SK-N-SH (cell line): ENCODE results near the gene PM20D2.

Experiments used
- GABPA ChIP-seq: IDR thresholded peaks from 2 replicates; pipeline ENCODE4 v1.4.0; 2012; ENCODE audit warnings: low read depth, mild to moderate bottlenecking
- POLR2AphosphoS5 ChIP-seq: IDR thresholded peaks from 2 replicates; pipeline ENCODE4 v1.6.1; 2012; ENCODE audit warnings: low read depth, low read length
- RXRA ChIP-seq: IDR thresholded peaks from 2 replicates; pipeline ENCODE4 v1.4.0; 2012; ENCODE audit warnings: low read depth, mild to moderate bottlenecking, borderline replicate concordance
- TF ChIP-seq, protein P1 (sequence below): IDR thresholded peaks from 2 replicates; pipeline ENCODE4 v1.4.0; 2012; ENCODE audit warnings: low read depth
- TF ChIP-seq, protein P2 (sequence below): fragments of 200-600 bp; sonication (generic); IDR thresholded peaks from 2 replicates; pipeline ENCODE4 v1.6.1; 2017; ENCODE audit warnings: antibody characterized with exemption, mild to moderate bottlenecking, moderate library complexity

DNA sequence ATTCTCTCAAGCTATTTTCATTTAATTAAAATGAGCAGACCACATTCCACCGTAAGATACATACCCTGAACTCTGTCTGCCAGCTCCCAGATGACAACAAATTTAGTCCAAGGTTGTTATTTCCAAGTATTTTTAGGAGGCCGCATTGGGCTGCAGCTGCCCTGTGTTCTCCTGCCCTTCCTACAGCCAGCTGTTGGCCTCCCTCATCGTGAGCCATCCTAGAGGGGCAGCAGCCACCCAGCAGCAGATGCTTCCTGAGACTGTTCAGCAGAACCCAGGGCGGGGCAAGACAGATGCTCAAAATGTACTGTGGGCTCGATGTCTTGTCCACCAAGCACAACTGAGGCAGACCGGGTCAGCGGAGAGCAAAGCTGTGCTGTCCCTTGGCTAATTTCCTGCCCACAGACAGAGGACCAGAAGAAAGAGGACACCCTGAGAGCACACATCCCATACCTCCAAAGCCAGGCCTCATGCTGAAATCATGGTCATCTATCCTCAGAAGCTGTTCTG lies 54.9 kb downstream of the PM20D2 start:
- TF ChIP-seq, protein P1, sequence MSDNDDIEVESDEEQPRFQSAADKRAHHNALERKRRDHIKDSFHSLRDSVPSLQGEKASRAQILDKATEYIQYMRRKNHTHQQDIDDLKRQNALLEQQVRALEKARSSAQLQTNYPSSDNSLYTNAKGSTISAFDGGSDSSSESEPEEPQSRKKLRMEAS: no peak
- TF ChIP-seq, protein P2, sequence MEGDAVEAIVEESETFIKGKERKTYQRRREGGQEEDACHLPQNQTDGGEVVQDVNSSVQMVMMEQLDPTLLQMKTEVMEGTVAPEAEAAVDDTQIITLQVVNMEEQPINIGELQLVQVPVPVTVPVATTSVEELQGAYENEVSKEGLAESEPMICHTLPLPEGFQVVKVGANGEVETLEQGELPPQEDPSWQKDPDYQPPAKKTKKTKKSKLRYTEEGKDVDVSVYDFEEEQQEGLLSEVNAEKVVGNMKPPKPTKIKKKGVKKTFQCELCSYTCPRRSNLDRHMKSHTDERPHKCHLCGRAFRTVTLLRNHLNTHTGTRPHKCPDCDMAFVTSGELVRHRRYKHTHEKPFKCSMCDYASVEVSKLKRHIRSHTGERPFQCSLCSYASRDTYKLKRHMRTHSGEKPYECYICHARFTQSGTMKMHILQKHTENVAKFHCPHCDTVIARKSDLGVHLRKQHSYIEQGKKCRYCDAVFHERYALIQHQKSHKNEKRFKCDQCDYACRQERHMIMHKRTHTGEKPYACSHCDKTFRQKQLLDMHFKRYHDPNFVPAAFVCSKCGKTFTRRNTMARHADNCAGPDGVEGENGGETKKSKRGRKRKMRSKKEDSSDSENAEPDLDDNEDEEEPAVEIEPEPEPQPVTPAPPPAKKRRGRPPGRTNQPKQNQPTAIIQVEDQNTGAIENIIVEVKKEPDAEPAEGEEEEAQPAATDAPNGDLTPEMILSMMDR: no peak
- TF ChIP-seq GABPA (no peak), RXRA (no peak), POLR2AphosphoS5 (no peak)
